Measurements from ENCODE around the gene GALNT18.

The GALNT18 gene

GRCh38 chr11:11491589-11491988 is 130.2 kb downstream of the GALNT18 start:
- DNase-seq: no peak

- DNase-seq: no peak
These were observed 130.8 kb downstream of the GALNT18 start for GRCh38 chr11:11491014-11491413.

- DNase-seq: no peak
These were observed 135.4 kb downstream of the GALNT18 start for GRCh38 chr11:11486423-11486822.

GRCh38 chr11:11486002-11486401 is 135.8 kb downstream of the GALNT18 start:
- DNase-seq: no peak

- no peak for DNase-seq
These were observed 138.2 kb downstream of the GALNT18 start for GRCh38 chr11:11483627-11484026.

GRCh38 chr11:11482730-11483129 is 139.1 kb downstream of the GALNT18 start:
- no peak for DNase-seq

GRCh38 chr11:11481371-11481770 is 140.4 kb downstream of the GALNT18 start:
- no peak for DNase-seq

- DNase-seq: no peak
These were observed 140.8 kb downstream of the GALNT18 start for GRCh38 chr11:11480971-11481370.

GRCh38 chr11:11478687-11479086 is 143.1 kb downstream of the GALNT18 start:
- DNase-seq: no peak

GRCh38 chr11:11477695-11478420 is 143.9 kb downstream of the GALNT18 start:
- DNase-seq: no peak

- DNase-seq: no peak
These were observed 144.7 kb downstream of the GALNT18 start for GRCh38 chr11:11476971-11477645.

- no peak for DNase-seq
These were observed 145.3 kb downstream of the GALNT18 start for GRCh38 chr11:11476499-11476898.

GRCh38 chr11:11472106-11472505 is 149.7 kb downstream of the GALNT18 start:
- no peak for DNase-seq

GRCh38 chr11:11471201-11471600 is 150.6 kb downstream of the GALNT18 start:
- DNase-seq: no peak

- DNase-seq: no peak
These were observed 152.9 kb downstream of the GALNT18 start for GRCh38 chr11:11468954-11469353.

- DNase-seq: no peak
These were observed 154.5 kb downstream of the GALNT18 start for GRCh38 chr11:11467312-11467711.

- no peak for DNase-seq
These were observed 157.2 kb downstream of the GALNT18 start for GRCh38 chr11:11464555-11464954.

- DNase-seq: no peak
These were observed 158.4 kb downstream of the GALNT18 start for GRCh38 chr11:11463405-11463804.

GRCh38 chr11:11461473-11461872 is 160.3 kb downstream of the GALNT18 start:
- no peak for DNase-seq

- DNase-seq: no peak
These were observed 162.2 kb downstream of the GALNT18 start for GRCh38 chr11:11459578-11459977.

- no peak for DNase-seq
These were observed 163.3 kb downstream of the GALNT18 start for GRCh38 chr11:11458485-11458884.

GRCh38 chr11:11458001-11458400 is 163.8 kb downstream of the GALNT18 start:
- no peak for DNase-seq

- no peak for DNase-seq
These were observed 164.9 kb downstream of the GALNT18 start for GRCh38 chr11:11456866-11457265.

GRCh38 chr11:11454671-11455223 is 167.1 kb downstream of the GALNT18 start:
- DNase-seq: no peak

Data from activated effector memory CD4-positive, alpha-beta T cell treated with Interleukin-2 at 50 U/mL for 16 hours (primary cell).